Lower leg skin (tissue), 4 donors: Measurements from ENCODE around the gene C5orf63. TPM values are rescaled to one million over a fixed set of nuclear protein-coding genes. Genes with fewer than 3 reads are reported as not detected.
A peak's percentile ranks its signal among the peaks of the same experiment; 100 is the strongest.

Experiments used
- DNase-seq, 2 donors: peaks; one replicate each; pipeline ENCODE4 v3.0.0-alpha.2; 2019; ENCODE audit warnings: low spot score in 2 of 2
- H3K4me3 ChIP-seq: fragments of 200-600 bp; sonication (generic); 2 replicates; pipeline ENCODE4 v1.5.1; 2017; ENCODE audit warnings: mild to moderate bottlenecking, low read depth; ENCODE audit not compliant: poor library complexity, severe bottlenecking
- POLR2A ChIP-seq, 2 donors: fragments of 450-650 bp; IDR thresholded peaks; one replicate each; pipeline ENCODE4 v1.6.1; 2016 to 2017; ENCODE audit warnings: antibody characterized with exemption in 2 of 2, mild to moderate bottlenecking in 1 of 2, moderate library complexity in 1 of 2
- WGBS, 2 donors: methylation state at CpG; one replicate each; pipeline ENCODE4 v1.1.5; 2018; 5-methylcytosine and 5-hydroxymethylcytosine counted together
- intact Hi-C: fragments of 100-400 bp; cut with DNase I; formaldehyde crosslinking; loops from one replicate; pipeline ENCODE4 v1.15.0; 2023; ENCODE audit warnings: low total_unique reads
- total RNA-seq, 4 donors: library from RNA; depleted of rRNA; stranded (reverse); fragments of >200 nt; gene quantifications; one replicate each; pipeline ENCODE4 v1.1.0, GENCODE V29; 2016
- TF ChIP-seq, protein P1 (sequence below), 3 donors: fragments of 450-650 bp; IDR thresholded peaks; one replicate each; pipeline ENCODE4 v1.5.1; 2016; ENCODE audit warnings: antibody characterized with exemption in 3 of 3, mild to moderate bottlenecking in 3 of 3, moderate library complexity in 2 of 3

C5orf63 gene
- total RNA-seq, 4 donors from 2014 or later, result 0.91 to 3.3 (median 1.7) TPM

DNA sequence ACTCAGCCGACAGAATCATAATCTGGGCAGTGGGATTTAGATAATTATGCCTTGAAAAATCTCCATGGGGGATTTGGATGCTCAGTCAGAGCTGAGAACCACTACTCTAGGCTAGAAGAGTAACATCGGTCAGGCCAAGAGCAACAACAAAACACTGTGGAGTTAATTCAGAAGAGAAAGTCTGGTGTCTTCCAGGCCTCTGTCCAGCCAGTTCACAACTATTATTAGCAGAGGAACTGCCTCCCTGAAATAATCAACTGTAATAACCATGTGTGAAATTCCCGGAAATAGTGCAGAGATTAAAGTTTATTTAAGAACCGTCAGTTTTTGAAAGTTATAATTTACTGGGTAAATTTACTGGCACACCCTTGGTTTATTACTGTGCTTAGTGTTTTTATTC, 34.8 kb downstream of the C5orf63 start:
- no peak for TF ChIP-seq POLR2A (IDR thresholded peaks at IDR 0.05)
- H3K4me3 ChIP-seq, result no peak overlapping the region
- WGBS, 2 donors, result 67 to 80% methylated on average over 4 of the region's 4 CpGs
- DNase-seq, result no peak
- intact Hi-C loops, result no loop called here

DNA sequence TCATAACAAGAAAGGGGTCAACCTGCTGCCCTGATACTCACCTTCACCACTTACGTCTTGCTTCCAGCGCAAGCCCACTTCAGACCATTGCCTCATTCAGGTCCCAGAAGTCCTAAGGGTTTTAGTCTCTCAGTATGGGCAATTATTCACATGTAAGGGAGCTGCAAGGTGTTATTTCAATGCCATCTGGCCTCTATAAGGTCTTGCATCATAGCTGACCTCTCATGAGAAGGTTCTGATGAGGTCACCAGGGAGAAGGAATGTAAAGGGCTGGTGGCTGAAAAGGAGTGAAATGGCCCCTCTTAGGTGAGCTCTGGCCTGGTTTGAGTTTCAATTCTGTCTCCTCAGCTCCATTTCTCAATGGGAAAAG, 41.5 kb downstream of the C5orf63 start:
- 96 to 97% methylated on average over 2 of the region's 2 CpGs for WGBS, 2 donors
- intact Hi-C loops, result no loop called here
- TF ChIP-seq, protein P1, sequence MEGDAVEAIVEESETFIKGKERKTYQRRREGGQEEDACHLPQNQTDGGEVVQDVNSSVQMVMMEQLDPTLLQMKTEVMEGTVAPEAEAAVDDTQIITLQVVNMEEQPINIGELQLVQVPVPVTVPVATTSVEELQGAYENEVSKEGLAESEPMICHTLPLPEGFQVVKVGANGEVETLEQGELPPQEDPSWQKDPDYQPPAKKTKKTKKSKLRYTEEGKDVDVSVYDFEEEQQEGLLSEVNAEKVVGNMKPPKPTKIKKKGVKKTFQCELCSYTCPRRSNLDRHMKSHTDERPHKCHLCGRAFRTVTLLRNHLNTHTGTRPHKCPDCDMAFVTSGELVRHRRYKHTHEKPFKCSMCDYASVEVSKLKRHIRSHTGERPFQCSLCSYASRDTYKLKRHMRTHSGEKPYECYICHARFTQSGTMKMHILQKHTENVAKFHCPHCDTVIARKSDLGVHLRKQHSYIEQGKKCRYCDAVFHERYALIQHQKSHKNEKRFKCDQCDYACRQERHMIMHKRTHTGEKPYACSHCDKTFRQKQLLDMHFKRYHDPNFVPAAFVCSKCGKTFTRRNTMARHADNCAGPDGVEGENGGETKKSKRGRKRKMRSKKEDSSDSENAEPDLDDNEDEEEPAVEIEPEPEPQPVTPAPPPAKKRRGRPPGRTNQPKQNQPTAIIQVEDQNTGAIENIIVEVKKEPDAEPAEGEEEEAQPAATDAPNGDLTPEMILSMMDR (IDR thresholded peaks at IDR 0.05), result no peak
- no peak for TF ChIP-seq POLR2A (IDR thresholded peaks at IDR 0.05)
- H3K4me3 ChIP-seq, result no peak overlapping the region
- DNase-seq, result no peak

- whole genome bisulfite sequencing, 2 donors, result 30 to 47% methylated on average over 18 to 34 of the region's 45 CpGs
- TF ChIP-seq POLR2A (IDR thresholded peaks at IDR 0.05), result no peak
- TF ChIP-seq, protein P1 (IDR thresholded peaks at IDR 0.05), result no peak
- intact Hi-C loops, result no loop called here
- peak overlapping the region; percentile 73 for H3K4me3 ChIP-seq
- DNase-seq, result peak in 1 of 2 donors; percentile 86
These were observed 42.0 kb downstream of the C5orf63 start for GRCh38 chr5:127031147-127031862.

DNA sequence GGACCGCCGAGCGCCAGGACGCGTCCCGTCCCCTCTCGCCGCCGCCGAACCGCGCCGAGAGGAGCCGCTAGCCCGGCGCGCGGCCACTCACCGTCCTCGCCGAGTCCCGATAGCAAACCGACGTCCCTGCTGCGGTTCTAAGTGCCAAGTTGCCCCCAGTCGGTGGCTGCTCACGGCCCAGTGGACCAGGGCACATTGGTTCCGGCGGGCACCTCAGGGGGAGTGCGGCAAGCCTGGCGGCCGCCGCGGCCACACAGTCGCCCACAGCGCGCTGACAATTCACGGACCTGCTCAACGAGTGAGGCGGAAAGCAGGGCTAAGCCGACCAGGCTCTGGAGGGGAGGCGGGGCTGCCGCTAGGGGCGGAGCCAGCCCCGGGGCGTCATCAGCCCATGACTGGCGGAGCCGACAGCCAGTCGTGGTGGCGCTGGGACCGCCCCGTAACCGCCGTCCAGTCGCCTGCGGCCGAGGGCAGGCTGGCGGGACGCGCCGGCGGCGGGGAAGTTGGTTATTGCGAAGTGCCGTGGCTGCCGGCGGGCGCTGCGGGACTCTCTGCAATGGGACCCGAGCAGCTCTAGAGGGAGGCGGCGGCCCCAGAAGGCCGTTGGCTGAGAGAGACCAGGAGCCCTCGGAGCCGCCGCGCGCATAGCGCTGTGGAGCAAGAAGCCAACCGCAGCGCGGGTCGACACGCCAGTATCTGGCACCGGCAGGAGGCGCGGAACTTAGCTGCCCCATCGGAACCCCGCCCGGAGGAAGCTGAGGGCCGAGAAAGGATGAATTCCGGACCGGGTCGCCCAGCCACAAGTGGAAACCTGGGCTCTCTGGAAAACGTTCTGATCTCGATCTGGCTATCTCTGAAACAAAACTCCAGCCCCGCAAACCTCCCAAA, 42.8 kb downstream of the C5orf63 start, which contains the start of gene MARCHF3:
Gene MARCHF3, minus strand, starts transcription at position 300 of the 888 bp plus-strand sequence. CDS start 112,387 bp downstream, outside the sequence.
- intact Hi-C loops, result no loop called here
- peak within 1 kb of the TSS; percentile 73 for H3K4me3 ChIP-seq
- DNase-seq, result peak; percentile 92 to 99
- TF ChIP-seq, protein P1 (IDR thresholded peaks at IDR 0.05), result peak in 1 of 3 donors; percentile 14
- TF ChIP-seq POLR2A (IDR thresholded peaks at IDR 0.05), result peak in 1 of 2 donors; percentile 24
- 0% methylated on average over 26 to 48 of the region's 97 CpGs for WGBS, 2 donors

DNA sequence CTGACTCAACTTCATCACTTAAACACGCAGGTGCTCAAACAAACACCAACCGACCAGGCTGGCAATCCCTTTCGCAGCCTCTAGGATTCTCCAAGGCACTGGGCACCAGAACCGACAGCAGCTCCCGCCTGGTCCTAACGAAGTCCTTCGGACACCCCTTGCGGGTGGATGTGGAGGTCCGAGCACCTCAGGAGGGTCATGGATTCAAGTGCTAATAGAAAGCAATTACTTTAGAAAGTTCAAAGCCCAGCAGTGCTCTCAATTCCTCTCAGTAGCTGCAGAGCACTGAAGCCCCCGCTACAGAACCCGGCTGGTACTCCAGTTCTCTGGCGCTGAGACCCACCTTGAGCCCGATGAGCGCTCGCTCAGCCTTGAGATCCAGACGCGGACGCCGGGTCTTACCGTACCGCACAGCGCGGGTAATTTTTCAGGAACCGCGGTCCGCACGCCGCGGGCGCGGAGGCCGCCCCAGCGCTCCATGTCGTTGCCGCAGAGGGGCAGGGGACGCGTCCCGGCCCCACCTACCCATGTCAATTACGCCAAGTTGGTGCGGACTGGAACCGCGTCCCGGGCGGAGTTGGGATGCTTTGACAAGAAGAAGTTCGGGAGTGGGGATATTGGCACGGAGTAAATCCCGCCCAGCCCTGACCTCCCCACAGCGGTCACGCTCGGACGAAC, 43.6 kb downstream of the C5orf63 start:
- WGBS, 2 donors, result 0 to 2% methylated on average over 16 to 39 of the region's 51 CpGs
- intact Hi-C loops, result no loop called here
- DNase-seq, result peak; percentile 35 to 88
- TF ChIP-seq, protein P1 (IDR thresholded peaks at IDR 0.05), result no peak
- no peak for TF ChIP-seq POLR2A (IDR thresholded peaks at IDR 0.05)
- H3K4me3 ChIP-seq, result peak overlapping the region; percentile 73
